K562 (cell line): ENCODE measurements around the gene CD93. TPM values are rescaled to one million over a fixed set of nuclear protein-coding genes. Genes with fewer than 3 reads are reported as not detected.
A peak's percentile ranks its signal among the peaks of the same experiment; 100 is the strongest.

Source experiments
- ATAC-seq: fragments of 200-7000 bp; cut with Tn5 transposase; 3 replicates; pipeline ENCODE4 v1.9.1; 2020; ENCODE audit warnings: moderate library complexity
- BruUV-seq: library from RNA; stranded (reverse); fragments of 400-500 nt; replicated peaks from 2 replicates; lab custom pipeline; 2021; lab: Mats Ljungman, UMichigan
- CTCF ChIA-PET: fragments of 300-600 bp; formaldehyde crosslinking; extraction: SDS; loops from one replicate; lab custom pipeline; 2021; ENCODE audit warnings: low intra/inter-chr PET ratio; lab: Yijun Ruan, JAX
- POLR2A ChIA-PET: fragments of 300-600, 350-650 bp; sonication (Branson Sonifier 250); formaldehyde crosslinking; extraction: SDS; loops from one replicate; lab custom pipeline; 2021; ENCODE audit warnings: antibody characterized with exemption, inconsistent platforms; lab: Yijun Ruan, JAX
- DNase-seq, 4 experiments: peaks; one replicate each; pipeline versions ENCODE4 v3.0.0 to v3.0.0-alpha.2; 2011 to 2018; ENCODE audit warnings: low spot score in 3 of 4, mixed read lengths in 3 of 4; ENCODE audit errors: extremely low read depth in 1 of 4
- FAIRE-seq: peaks from 2 replicates; lab custom pipeline; 2011; peaks lifted over from hg19 to GRCh38; lab: Jason Lieb, UNC
- H2AFZ ChIP-seq: 2 replicates; pipeline ENCODE4 v1.6.0; 2011; ENCODE audit warnings: low read depth, low read length, control low read depth, inconsistent platforms
- H3K27ac ChIP-seq: fragments of 200-600 bp; 3 replicates; pipeline ENCODE4 v1.8.0; 2011; ENCODE audit warnings: low read depth, mild to moderate bottlenecking, control low read depth, inconsistent platforms, low read length, moderate library complexity, mixed read lengths; ENCODE audit errors: extremely low read depth
- H3K27me3 ChIP-seq, 2 experiments: fragments of 300-600 bp in 1 of 2; 2 replicates in 1 of 2; 3 replicates in 1 of 2; pipeline versions ENCODE4 v1.6.0 to v1.8.0; 2011; ENCODE audit warnings: inconsistent platforms in 2 of 2, low read length in 2 of 2, mild to moderate bottlenecking in 1 of 2, mixed read lengths in 1 of 2, moderate library complexity in 1 of 2; ENCODE audit not compliant: control insufficient read depth in 2 of 2, insufficient read depth in 2 of 2
- H3K36me3 ChIP-seq: fragments of 300-600 bp; 3 replicates; pipeline ENCODE4 v1.8.0; 2011; ENCODE audit warnings: mild to moderate bottlenecking, low read length, inconsistent platforms; ENCODE audit not compliant: control insufficient read depth, insufficient read depth
- H3K4me1 ChIP-seq, 2 experiments: fragments of 200-600 bp in 1 of 2; replicated peaks in 1 of 2; 2 replicates in 1 of 2; 3 replicates in 1 of 2; pipeline versions ENCODE4 v1.5.1 to v1.8.0; 2011; ENCODE audit warnings: inconsistent platforms in 2 of 2, low read length in 2 of 2, mild to moderate bottlenecking in 1 of 2, mixed read lengths in 1 of 2, moderate library complexity in 1 of 2; ENCODE audit not compliant: control insufficient read depth in 2 of 2, insufficient read depth in 2 of 2
- H3K4me2 ChIP-seq: 2 replicates; pipeline ENCODE4 v1.6.1; 2011; ENCODE audit warnings: low read length, control low read depth, inconsistent platforms, mixed read lengths; ENCODE audit not compliant: insufficient read depth
- H3K4me3 ChIP-seq: fragments of 200-600 bp; sonication (generic), shearing (Covaris generic); 2 replicates; pipeline ENCODE4 v1.5.1; 2016; ENCODE audit warnings: control low read depth, inconsistent platforms
- H3K79me2 ChIP-seq: fragments of 200-600 bp; 3 replicates; pipeline ENCODE4 v1.8.0; 2011; ENCODE audit warnings: low read length, inconsistent platforms; ENCODE audit not compliant: control insufficient read depth, insufficient read depth
- H3K9ac ChIP-seq, 2 experiments: 2 replicates each; pipeline versions ENCODE4 v1.6.0 to v1.6.1; 2011; ENCODE audit warnings: low read depth in 2 of 2, low read length in 2 of 2, control low read depth in 1 of 2, inconsistent platforms in 1 of 2, mild to moderate bottlenecking in 1 of 2, mixed read lengths in 1 of 2; ENCODE audit not compliant: insufficient read depth in 1 of 2
- H3K9me1 ChIP-seq: one replicate; pipeline ENCODE4 v1.6.0; 2011; ENCODE audit warnings: inconsistent platforms, mild to moderate bottlenecking, low read length, moderate library complexity; ENCODE audit not compliant: control insufficient read depth, insufficient read depth
- H3K9me3 ChIP-seq: replicated peaks from 2 replicates; pipeline ENCODE4 v1.5.1; 2011; ENCODE audit warnings: low read depth, low read length, inconsistent platforms; ENCODE audit not compliant: control insufficient read depth, insufficient read depth
- H4K20me1 ChIP-seq: replicated peaks from 2 replicates; pipeline ENCODE4 v1.6.1; 2011; ENCODE audit warnings: low read length, inconsistent platforms, mixed read lengths; ENCODE audit not compliant: control insufficient read depth, insufficient read depth
- CEBPB ChIP-seq: fragments of 450-650 bp; IDR thresholded peaks from 2 replicates; pipeline ENCODE4 v1.6.1; 2016; ENCODE audit warnings: missing genetic modification characterization, missing compliant biosample characterization
- EGR1 ChIP-seq: fragments of 450-650 bp; conservative IDR thresholded peaks from 2 replicates; pipeline ENCODE4 v1.6.1; 2017; ENCODE audit warnings: mild to moderate bottlenecking
- FOXK1 ChIP-seq: sonication (generic); formaldehyde crosslinking; IDR thresholded peaks from 2 replicates; pipeline ENCODE4 v1.8.0; 2022; ENCODE audit warnings: missing genetic modification reagents, mild to moderate bottlenecking, borderline replicate concordance
- JUNB ChIP-seq: fragments of 450-650 bp; formaldehyde crosslinking; conservative IDR thresholded peaks from 2 replicates; pipeline ENCODE4 v1.4.0; 2020; ENCODE audit warnings: mild to moderate bottlenecking
- KDM4B ChIP-seq, 2 experiments: fragments of 450-650 bp in 1 of 2; sonication (generic) in 1 of 2; IDR thresholded peaks; 2 replicates each; pipeline ENCODE4 v1.6.1; 2016 to 2017; ENCODE audit warnings: borderline replicate concordance in 2 of 2, antibody characterized with exemption in 1 of 2, low read depth in 1 of 2, mild to moderate bottlenecking in 1 of 2
- MCM5 ChIP-seq: fragments of 450-650 bp; IDR thresholded peaks from 2 replicates; pipeline ENCODE4 v1.6.1; 2016; ENCODE audit warnings: low read depth
- NR2C2 ChIP-seq, 2 experiments: fragments of 200-800 bp in 1 of 2; sonication (Bioruptor generic) in 1 of 2; sonication (generic) in 1 of 2; formaldehyde crosslinking in 1 of 2; IDR thresholded peaks; 2 replicates each; pipeline versions ENCODE4 v1.6.1 to v1.8.0; 2016 to 2022; ENCODE audit warnings: mild to moderate bottlenecking in 1 of 2, missing compliant biosample characterization in 1 of 2, missing genetic modification characterization in 1 of 2, missing genetic modification reagents in 1 of 2
- PHTF2 ChIP-seq: fragments of 250-450 bp; sonication (Bioruptor Pico); IDR thresholded peaks from 2 replicates; pipeline ENCODE4 v1.5.0; 2021; ENCODE audit warnings: mild to moderate bottlenecking
- POLR2AphosphoS2 ChIP-seq: IDR thresholded peaks from 2 replicates; pipeline ENCODE4 v1.6.1; 2012; ENCODE audit warnings: low read length, improper control_type of control experiment
- ZNF764 ChIP-seq: fragments of 250-450 bp; sonication (Bioruptor Pico); IDR thresholded peaks from 2 replicates; pipeline ENCODE4 v1.4.0; 2020; ENCODE audit warnings: low read depth, mild to moderate bottlenecking, moderate library complexity
- WGBS: fragments of 100-300 bp; shearing (Covaris generic); methylation state at CpG from one replicate; pipeline ENCODE4 v1.1.6; 2016; ENCODE audit warnings: low coverage, mixed read lengths; ENCODE audit not compliant: insufficient coverage; ENCODE audit errors: missing lambda C conversion rate; 5-methylcytosine and 5-hydroxymethylcytosine counted together
- in situ Hi-C: fragments of 300-500 bp; cut with MboI; formaldehyde crosslinking; loops from 4 replicates; pipeline ENCODE4 v1.15.0; 2018; ENCODE audit warnings: inconsistent platforms, mixed read lengths
- intact Hi-C: fragments of 100-400 bp; cut with micrococcal nuclease; formaldehyde crosslinking; loops from 2 replicates; pipeline ENCODE4 v1.14.2; 2022
- polyA plus RNA-seq, 8 experiments: library from polyadenylated mRNA; depleted of rRNA in 4 of 8; stranded (reverse) in 5 of 8; unstranded in 3 of 8; fragments of >200 nt; fragmentation: Nextera tagmentation in 2 of 8; fragmentation: Illumina TruSeq in 1 of 8; extraction: Ambion mirVana in 2 of 8; extraction: Trizol in 1 of 8; gene quantifications; 2 replicates each; pipeline versions ENCODE4 v1.2.1 to v1.2.3, GENCODE V29; 2011 to 2014; ENCODE audit warnings: inconsistent platforms in 1 of 8, missing spikeins in 1 of 8
- total RNA-seq, 7 experiments: library from RNA; depleted of rRNA in 6 of 7; stranded (reverse); fragments of >200 nt in 6 of 7; fragmentation: Illumina TruSeq in 2 of 7; extraction: Trizol in 2 of 7; gene quantifications; 2 replicates each; pipeline versions ENCODE4 v1.2.1 to v1.2.3, GENCODE V29; 2011 to 2021; ENCODE audit warnings: low replicate concordance in 1 of 7
- TF ChIP-seq, protein P1 (sequence below): sonication (generic); formaldehyde crosslinking; IDR thresholded peaks from 2 replicates; pipeline ENCODE4 v1.8.0; 2022; ENCODE audit warnings: mild to moderate bottlenecking, missing genetic modification reagents

The CD93 gene
- total and polyA plus RNA-seq, 9 of the 15 experiments (the other 6 are each of a cell fraction or from before 2014, with no cell fraction given) = 0.03 to 0.20 (median 0.05) TPM

DNA sequence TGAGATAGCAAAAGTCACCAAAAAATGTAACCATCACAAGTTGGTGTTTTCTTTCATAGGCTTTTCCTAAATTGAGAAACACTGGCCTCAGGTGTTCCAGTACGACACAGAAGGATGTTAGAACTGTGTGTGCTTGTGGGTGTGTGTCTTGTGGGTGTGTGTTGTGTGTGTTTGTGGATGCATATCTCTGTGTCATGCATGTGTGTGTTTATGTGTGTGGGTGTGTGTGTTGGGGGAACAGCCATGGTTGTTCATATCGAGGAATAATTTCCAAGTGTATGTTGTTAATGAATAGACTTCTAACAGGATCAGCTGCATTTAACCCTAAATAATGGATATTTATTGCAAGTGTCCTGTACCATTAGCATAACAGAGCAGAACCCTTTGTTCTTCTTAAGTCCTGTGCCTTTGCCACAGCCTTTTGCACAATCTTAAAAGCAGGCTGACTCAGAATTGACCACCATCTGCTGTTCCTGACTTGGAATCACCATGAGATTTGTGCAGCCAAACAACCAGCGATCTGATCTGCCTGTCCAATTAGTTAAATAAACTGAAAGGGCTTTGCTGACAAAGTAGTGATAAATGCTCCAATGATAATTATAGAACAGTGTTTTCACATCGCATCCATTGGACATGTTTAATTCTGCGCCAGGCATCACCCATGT is 7.6 kb downstream of the CD93 start:
- Histone ChIP-seq H3K4me1 (peaks cover 2% of the 10 kb centered on the region in 2 experiments; a peak in 2 of 5 replicates), H3K27ac (no peak overlapping the region), H3K9ac (no peak overlapping the region), H3K4me3 (no peak overlapping the region), H3K79me2 (no peaks in the 10 kb centered on the region), H4K20me1 (no peaks in the 10 kb centered on the region), H3K4me2 (peak overlapping the region; percentile 38; the same call in 1 of the 2 replicates), H3K9me1 (no peaks in the 10 kb centered on the region), H3K36me3 (no peaks in the 10 kb centered on the region), H2AFZ (peak overlapping the region; percentile 72), H3K27me3 (no peaks in the 10 kb centered on the region), H3K9me3 (no peaks in the 10 kb centered on the region)
- DNase-seq (no peak), FAIRE-seq (peak; percentile 61), ATAC-seq (no peak)
- intact Hi-C loops = no loop called here
- TF ChIP-seq PHTF2 (CRISPR knock-in tag) (no peak), CEBPB (tag) (0 out of 2 replicates have a peak, but pooled peaks have one; percentile 0)
- 76% methylated on average over 5 of the region's 5 CpGs for WGBS
- in situ Hi-C loops = no loop called here
- ChIA-PET CTCF (no interaction called here), POLR2A (interaction anchor here (1.1 kb wide), 1 partner anchor 233 kb away, joined by 3 read pairs; no protein-coding TSS in a partner anchor)
- no TSS peak for BruUV-seq

GRCh38 chr20:23077277-23077676 is 8.8 kb downstream of the CD93 start:
- ChIA-PET POLR2A (no interaction called here), CTCF (no interaction called here)
- no peak for FAIRE-seq

More at GRCh38 chr20:23077277-23077676, 8.8 kb downstream of the CD93 start:
- Histone ChIP-seq H3K36me3 (no peaks in the 10 kb centered on the region), H3K4me1 (peaks cover 2% of the 10 kb centered on the region in 2 experiments; a peak in 2 of 5 replicates), H2AFZ (no peak overlapping the region; the same call in 1 of the 2 replicates), H3K79me2 (no peaks in the 10 kb centered on the region), H3K4me2 (no peak overlapping the region), H3K27me3 (no peaks in the 10 kb centered on the region), H3K9me3 (no peaks in the 10 kb centered on the region), H3K9me1 (no peaks in the 10 kb centered on the region), H3K9ac (no peak overlapping the region; a peak in 1 of 4 replicates), H3K27ac (no peak overlapping the region), H3K4me3 (no peak overlapping the region), H4K20me1 (no peaks in the 10 kb centered on the region)
- in situ Hi-C loops (no loop called here), intact Hi-C loops (no loop called here)
- DNase-seq (no peak), ATAC-seq (no peak)
- WGBS = 55% methylated on average over 4 of the region's 4 CpGs
- BruUV-seq = no TSS peak
- TF ChIP-seq, protein P1, sequence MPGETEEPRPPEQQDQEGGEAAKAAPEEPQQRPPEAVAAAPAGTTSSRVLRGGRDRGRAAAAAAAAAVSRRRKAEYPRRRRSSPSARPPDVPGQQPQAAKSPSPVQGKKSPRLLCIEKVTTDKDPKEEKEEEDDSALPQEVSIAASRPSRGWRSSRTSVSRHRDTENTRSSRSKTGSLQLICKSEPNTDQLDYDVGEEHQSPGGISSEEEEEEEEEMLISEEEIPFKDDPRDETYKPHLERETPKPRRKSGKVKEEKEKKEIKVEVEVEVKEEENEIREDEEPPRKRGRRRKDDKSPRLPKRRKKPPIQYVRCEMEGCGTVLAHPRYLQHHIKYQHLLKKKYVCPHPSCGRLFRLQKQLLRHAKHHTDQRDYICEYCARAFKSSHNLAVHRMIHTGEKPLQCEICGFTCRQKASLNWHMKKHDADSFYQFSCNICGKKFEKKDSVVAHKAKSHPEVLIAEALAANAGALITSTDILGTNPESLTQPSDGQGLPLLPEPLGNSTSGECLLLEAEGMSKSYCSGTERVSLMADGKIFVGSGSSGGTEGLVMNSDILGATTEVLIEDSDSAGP = no peak
- TF ChIP-seq POLR2AphosphoS2 (no peak), JUNB (CRISPR knock-in tag) (no peak), FOXK1 (CRISPR knock-in tag) (no peak), ZNF764 (CRISPR knock-in tag) (no peak), MCM5 (no peak), EGR1 (no peak), NR2C2 (CRISPR knock-in tag; IDR thresholded peaks at IDR 0.05) (no peak), NR2C2 (tag; IDR thresholded peaks at IDR 0.05) (no peak), KDM4B (IDR thresholded peaks at IDR 0.05; ENCODE audit: borderline replicate concordance in 2 of 2, low read depth in 1 of 2) (no peak)
